Natural killer cell treated with Interleukin-12 subunit alpha and Interleukin-12 subunit beta and Interleukin-15 and Interleukin-18, amount 100 ng/mL, for 72 hours (primary cell): ENCODE measurements around the gene ACTC1. TPM values are rescaled to one million over a fixed set of nuclear protein-coding genes. Genes with fewer than 3 reads are reported as not detected.

ENCODE experiments used
- ATAC-seq, 2 donors: fragments of 150-1000 bp; cut with Tn5 transposase in 1 of 2; sonication (Bioruptor Pico), chemical (Tn5 transposase) in 1 of 2; 2 replicates each; pipeline ENCODE4 v1.10.0; 2021
- DNase-seq: peaks from one replicate; pipeline ENCODE4 v3.0.0; 2022; ENCODE audit warnings: low spot score
- H3K27ac Mint-ChIP-seq, 2 donors: 1 replicate in 1 of 2; 2 replicates in 1 of 2; pipeline ENCODE4 v1.8.0; 2022; ENCODE audit warnings: mixed read lengths in 2 of 2, mild to moderate bottlenecking in 1 of 2, moderate library complexity in 1 of 2
- H3K27me3 Mint-ChIP-seq, 2 donors: 1 replicate in 1 of 2; 2 replicates in 1 of 2; pipeline ENCODE4 v1.8.0; 2022; ENCODE audit warnings: mixed read lengths in 2 of 2
- H3K36me3 Mint-ChIP-seq: one replicate; pipeline ENCODE4 v1.8.0; 2022; ENCODE audit warnings: mixed read lengths
- H3K4me1 Mint-ChIP-seq, 2 donors: 1 replicate in 1 of 2; 2 replicates in 1 of 2; pipeline ENCODE4 v1.8.0; 2022; ENCODE audit warnings: low read depth in 2 of 2, mixed read lengths in 2 of 2, mild to moderate bottlenecking in 1 of 2
- H3K4me3 Mint-ChIP-seq: one replicate; pipeline ENCODE4 v1.8.0; 2022; ENCODE audit warnings: mixed read lengths
- H3K9me3 Mint-ChIP-seq: 2 replicates; pipeline ENCODE4 v1.8.0; 2022; ENCODE audit warnings: mixed read lengths
- total RNA-seq, 2 donors: library from RNA; stranded (reverse); gene quantifications; one replicate each; pipeline ENCODE4 v1.2.3, GENCODE V29; 2022

ACTC1 gene
- total RNA-seq, 2 donors from 2014 or later, result not detected

DNA sequence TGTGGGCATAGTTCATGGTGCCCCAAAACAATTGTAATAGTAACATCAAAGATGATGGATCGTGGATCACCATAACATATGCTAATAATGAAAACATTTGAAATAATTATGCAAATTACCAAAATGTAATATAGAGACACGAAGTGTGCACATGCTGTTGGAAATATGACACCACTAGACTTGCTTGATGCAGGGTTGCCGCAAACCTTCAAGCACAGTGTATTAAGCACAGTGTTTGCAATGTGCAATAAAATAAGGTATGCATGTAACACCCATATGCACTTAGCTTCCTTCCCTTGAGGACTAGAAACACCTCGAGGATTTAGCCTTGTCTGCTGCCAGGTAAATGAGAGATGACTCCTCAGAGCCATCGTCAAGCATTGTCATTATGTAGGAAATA, 29.6 kb downstream of the ACTC1 start:
- Mint-ChIP-seq H3K4me1 (no peaks in the 10 kb centered on the region), H3K27me3 (peaks cover 20 to 53% of the 10 kb centered on the region in 2 donors), H3K4me3 (no peak overlapping the region), H3K36me3 (no peaks in the 10 kb centered on the region), H3K27ac (no peak overlapping the region), H3K9me3 (no peaks in the 10 kb centered on the region)
- DNase-seq, result no peak
- ATAC-seq, result no peak

DNA sequence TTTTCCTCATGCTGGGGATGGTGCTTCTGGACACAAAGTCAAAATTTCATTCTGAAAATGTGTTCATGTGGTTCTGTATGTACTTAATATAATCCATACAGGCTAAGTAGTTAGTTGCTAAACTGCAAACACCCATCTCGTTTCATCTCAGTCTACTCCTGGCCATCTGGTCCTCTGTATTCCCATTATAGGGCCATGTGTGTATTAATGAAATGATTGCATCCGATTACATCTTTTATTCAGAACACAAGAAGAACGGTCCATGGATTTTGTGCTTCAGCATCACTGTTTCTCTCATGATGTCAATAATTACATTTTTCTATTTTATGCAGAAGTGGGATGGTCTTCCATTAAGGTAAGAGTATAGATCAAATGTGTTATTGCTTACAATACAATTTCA, 34.4 kb downstream of the ACTC1 start:
- Mint-ChIP-seq H3K9me3 (no peaks in the 10 kb centered on the region), H3K27me3 (peaks cover 29 to 64% of the 10 kb centered on the region in 2 donors), H3K4me3 (no peak overlapping the region), H3K36me3 (no peaks in the 10 kb centered on the region), H3K4me1 (no peaks in the 10 kb centered on the region), H3K27ac (no peak overlapping the region)
- no peak for ATAC-seq
- DNase-seq, result no peak

DNA sequence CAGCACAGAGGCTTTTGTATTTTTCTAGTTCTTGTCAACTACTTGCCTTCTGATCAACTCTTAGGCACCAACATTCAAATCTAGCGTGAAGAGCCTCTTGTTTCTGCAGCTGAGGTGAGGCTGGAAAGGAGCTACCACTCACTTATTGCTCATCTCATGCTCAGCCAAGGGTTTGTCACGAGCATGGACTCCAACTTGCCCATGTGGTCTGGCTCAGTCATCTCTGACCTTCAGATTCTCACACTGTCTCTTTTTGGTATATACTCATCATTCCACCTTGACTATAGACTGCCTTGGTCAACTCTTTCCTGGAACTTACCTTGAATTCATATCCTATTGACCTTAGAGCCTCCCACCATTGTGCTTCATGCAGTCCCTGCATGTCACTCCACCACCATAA, 35.4 kb downstream of the ACTC1 start:
- Mint-ChIP-seq H3K4me1 (no peaks in the 10 kb centered on the region), H3K27me3 (peaks cover 36 to 72% of the 10 kb centered on the region in 2 donors), H3K27ac (no peak overlapping the region)

GRCh38 chr15:34759347-34759746, 36.0 kb downstream of the ACTC1 start:
- Mint-ChIP-seq H3K27ac (no peak overlapping the region), H3K36me3 (no peaks in the 10 kb centered on the region), H3K9me3 (no peaks in the 10 kb centered on the region), H3K27me3 (peaks cover 36 to 72% of the 10 kb centered on the region in 2 donors), H3K4me3 (no peak overlapping the region), H3K4me1 (no peaks in the 10 kb centered on the region)
- ATAC-seq, result no peak
- no peak for DNase-seq

More for the DNA sequence above, 35.4 kb downstream of the ACTC1 start:
- DNase-seq, result no peak
- Mint-ChIP-seq H3K9me3 (no peaks in the 10 kb centered on the region), H3K36me3 (no peaks in the 10 kb centered on the region), H3K4me3 (no peak overlapping the region)
- no peak for ATAC-seq

- Mint-ChIP-seq H3K4me3 (no peak overlapping the region), H3K4me1 (peaks cover 0 to 3% of the 10 kb centered on the region in 2 donors), H3K27me3 (peaks cover 48 to 69% of the 10 kb centered on the region in 2 donors)
These were observed 38.1 kb downstream of the ACTC1 start for GRCh38 chr15:34757262-34757661.

GRCh38 chr15:34755419-34755773, 40.0 kb downstream of the ACTC1 start:
- H3K27me3 Mint-ChIP-seq, result peaks cover 53 to 62% of the 10 kb centered on the region in 2 donors
- H3K4me3 Mint-ChIP-seq, result no peak overlapping the region
- no peak for DNase-seq
- no peak overlapping the region for H3K27ac Mint-ChIP-seq
- H3K9me3 Mint-ChIP-seq, result no peaks in the 10 kb centered on the region
- H3K36me3 Mint-ChIP-seq, result no peaks in the 10 kb centered on the region
- H3K4me1 Mint-ChIP-seq, result peaks cover 0 to 3% of the 10 kb centered on the region in 2 donors
- ATAC-seq, result no peak

More at GRCh38 chr15:34757262-34757661, 38.1 kb downstream of the ACTC1 start:
- DNase-seq (no peak), ATAC-seq (no peak)
- H3K27ac Mint-ChIP-seq, result no peak overlapping the region
- H3K36me3 Mint-ChIP-seq, result no peaks in the 10 kb centered on the region
- no peaks in the 10 kb centered on the region for H3K9me3 Mint-ChIP-seq

DNA sequence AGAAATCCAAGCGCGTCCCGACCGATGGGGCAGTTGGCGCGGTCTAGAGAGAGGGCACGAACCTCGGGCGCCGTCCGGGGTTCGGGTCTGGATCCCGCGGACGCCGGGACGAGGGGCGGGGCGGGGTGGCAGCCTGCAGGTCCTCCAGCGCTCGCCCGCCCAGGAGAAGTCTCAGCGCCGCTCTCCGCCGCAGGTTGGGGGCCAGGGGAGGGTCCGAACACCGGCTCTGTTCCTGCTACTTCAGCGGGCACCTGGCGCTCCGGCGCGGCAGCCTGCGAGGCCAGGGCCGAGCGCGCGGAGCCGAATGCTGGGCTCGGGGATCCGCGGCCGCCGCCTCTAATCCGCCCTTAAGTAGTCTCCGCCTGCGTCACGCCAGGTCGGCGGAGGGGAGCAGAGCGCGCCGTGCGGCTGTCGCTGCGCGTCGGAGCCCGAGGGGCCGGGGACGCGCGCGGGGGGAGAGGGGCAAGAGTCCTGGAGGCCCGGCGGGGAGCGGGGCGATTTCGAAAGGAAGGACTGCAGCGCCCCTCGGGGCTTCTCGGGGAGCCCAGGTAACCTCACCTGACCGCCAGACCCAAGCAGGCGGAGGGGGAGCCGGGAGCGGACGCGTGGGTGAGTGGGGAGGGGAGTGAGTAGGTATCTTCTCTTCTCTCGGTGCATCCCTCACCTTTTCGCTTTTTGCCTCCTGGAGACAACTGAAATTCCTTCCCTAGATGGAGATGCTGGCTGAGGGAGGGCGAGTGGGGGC, 40.5 kb downstream of the ACTC1 start, which contains the start of gene GJD2:
Gene GJD2, minus strand, starts transcription at position 325 of the 745 bp plus-strand sequence. CDS start 510 bp downstream, outside the sequence.
- DNase-seq (no peak), ATAC-seq (peak in 1 of 2 donors; percentile 20)
- Mint-ChIP-seq H3K27me3 (peaks cover 51 to 62% of the 10 kb centered on the region in 2 donors), H3K9me3 (no peaks in the 10 kb centered on the region), H3K4me3 (no peak within 1 kb of the TSS), H3K4me1 (peaks cover 0 to 3% of the 10 kb centered on the region in 2 donors), H3K36me3 (no peaks in the 10 kb centered on the region), H3K27ac (no peak within 1 kb of the TSS)

DNA sequence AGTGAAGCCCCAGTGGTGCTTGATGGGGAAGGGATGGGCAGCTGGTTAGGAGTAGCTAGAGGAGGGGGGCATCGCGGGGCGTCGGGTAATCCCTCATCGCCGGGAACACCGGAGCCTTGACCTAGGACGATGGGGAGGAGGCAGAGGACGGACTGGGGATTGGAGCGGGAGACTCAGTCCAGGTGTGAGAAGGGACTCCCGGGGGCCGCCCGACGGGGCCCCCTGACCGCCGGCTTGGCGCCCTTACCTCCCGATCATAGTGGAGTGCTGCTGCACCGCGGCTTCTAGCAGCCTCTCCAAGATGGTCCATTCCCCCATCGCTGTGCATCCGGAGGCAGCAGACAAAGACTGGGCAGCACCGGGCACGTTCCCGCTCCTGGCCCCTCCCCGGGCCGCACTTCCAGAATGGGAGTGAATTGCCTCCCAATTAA, 41.2 kb downstream of the ACTC1 start:
- Mint-ChIP-seq H3K36me3 (no peaks in the 10 kb centered on the region), H3K9me3 (no peaks in the 10 kb centered on the region), H3K4me1 (peaks cover 0 to 3% of the 10 kb centered on the region in 2 donors), H3K27ac (no peak overlapping the region), H3K27me3 (peaks cover 52 to 64% of the 10 kb centered on the region in 2 donors), H3K4me3 (no peak overlapping the region)
- DNase-seq (no peak), ATAC-seq (no peak)

- ATAC-seq (no peak), DNase-seq (no peak)
- peaks cover 49 to 64% of the 10 kb centered on the region in 2 donors for H3K27me3 Mint-ChIP-seq
- H3K27ac Mint-ChIP-seq, result no peak overlapping the region
- H3K9me3 Mint-ChIP-seq, result no peaks in the 10 kb centered on the region
- H3K4me1 Mint-ChIP-seq, result peaks cover 0 to 3% of the 10 kb centered on the region in 2 donors
- no peak overlapping the region for H3K4me3 Mint-ChIP-seq
- H3K36me3 Mint-ChIP-seq, result no peaks in the 10 kb centered on the region
These were observed 42.0 kb downstream of the ACTC1 start for GRCh38 chr15:34753236-34753894.

GRCh38 chr15:34749691-34750090, 45.7 kb downstream of the ACTC1 start:
- peaks cover 41 to 47% of the 10 kb centered on the region in 2 donors for H3K27me3 Mint-ChIP-seq
- H3K9me3 Mint-ChIP-seq, result no peaks in the 10 kb centered on the region
- H3K36me3 Mint-ChIP-seq, result no peaks in the 10 kb centered on the region
- H3K4me3 Mint-ChIP-seq, result no peak overlapping the region
- ATAC-seq (no peak), DNase-seq (no peak)
- H3K27ac Mint-ChIP-seq, result no peak overlapping the region
- peaks cover 0 to 3% of the 10 kb centered on the region in 2 donors for H3K4me1 Mint-ChIP-seq

Other genes starting within 250 kb of the ACTC1 start
- 100 to 1,000 TPM; 115 to 234 TPM for gene GOLGA8B, start 211.9 kb downstream of the ACTC1 start, total RNA-seq
- gene GJD2, start 40.6 kb downstream of the ACTC1 start, total RNA-seq, result not detected
- gene AQR, start 174.2 kb upstream of the ACTC1 start, total RNA-seq, result 10 to 100 TPM; 43.7 to 44.5 TPM
- 10 to 100 TPM; 25.5 to 45.6 TPM for gene ZNF770, start 192.7 kb upstream of the ACTC1 start, total RNA-seq